NT2/D1 (cell line): ENCODE data around the gene LPAR5.

Experiments
- DNase-seq: peaks from one replicate; pipeline ENCODE4 v3.0.0-alpha.2; 2011; ENCODE audit warnings: low read depth, low spot score
- H3K27me3 ChIP-seq: 2 replicates; pipeline ENCODE4 v1.6.0; 2011; ENCODE audit warnings: mild to moderate bottlenecking; ENCODE audit not compliant: insufficient read length, insufficient read depth
- H3K36me3 ChIP-seq: 2 replicates; pipeline ENCODE4 v1.6.1; 2011; ENCODE audit warnings: mild to moderate bottlenecking, low read length, mixed read lengths; ENCODE audit not compliant: insufficient read depth, insufficient read length
- H3K4me1 ChIP-seq: 2 replicates; pipeline ENCODE4 v1.5.1; 2011; ENCODE audit not compliant: insufficient read depth, insufficient read length
- H3K4me3 ChIP-seq: 2 replicates; pipeline ENCODE4 v1.5.1; 2011; ENCODE audit warnings: low read depth; ENCODE audit not compliant: insufficient read length
- H3K9ac ChIP-seq: 2 replicates; pipeline ENCODE4 v1.6.0; 2011; ENCODE audit warnings: low read depth; ENCODE audit not compliant: insufficient read length
- H3K9me3 ChIP-seq: 2 replicates; pipeline ENCODE4 v1.5.1; 2011; ENCODE audit warnings: mild to moderate bottlenecking, low read length; ENCODE audit not compliant: insufficient read depth
- SUZ12 ChIP-seq: IDR thresholded peaks from 2 replicates; pipeline ENCODE4 v1.6.1; 2011; ENCODE audit not compliant: insufficient read length, insufficient read depth; ENCODE audit errors: extremely low read depth
- YY1 ChIP-seq: IDR thresholded peaks from 2 replicates; pipeline ENCODE4 v1.6.1; 2011; ENCODE audit not compliant: insufficient read length, insufficient read depth
- ZNF274 ChIP-seq: IDR thresholded peaks from 2 replicates; pipeline ENCODE4 v1.6.1; 2011; ENCODE audit warnings: mild to moderate bottlenecking, low read depth, low read length

LPAR5 gene

GRCh38 chr12:6646276-6647082 is 10.7 kb upstream of the LPAR5 start:
- Histone ChIP-seq H3K4me1 (peaks cover 6% of the 10 kb centered on the region), H3K27me3 (peaks cover 7% of the 10 kb centered on the region), H3K4me3 (peak overlapping the region; percentile 56), H3K36me3 (peaks cover 30% of the 10 kb centered on the region), H3K9me3 (peaks cover 31% of the 10 kb centered on the region), H3K9ac (peak overlapping the region; percentile 82)
- TF ChIP-seq YY1, result no peak
- TF ChIP-seq SUZ12, result no peak
- TF ChIP-seq ZNF274, result no peak
- no peak for DNase-seq

GRCh38 chr12:6644903-6645302 is 9.1 kb upstream of the LPAR5 start:
- TF ChIP-seq ZNF274 (no peak), SUZ12 (no peak), YY1 (no peak)
- H3K36me3 ChIP-seq, result peaks cover 15% of the 10 kb centered on the region
- peaks cover 7% of the 10 kb centered on the region for H3K27me3 ChIP-seq
- peaks cover 31% of the 10 kb centered on the region for H3K9me3 ChIP-seq
- DNase-seq, result no peak
- H3K4me3 ChIP-seq, result no peak overlapping the region
- H3K9ac ChIP-seq, result no peak overlapping the region
- H3K4me1 ChIP-seq, result peaks cover 6% of the 10 kb centered on the region

GRCh38 chr12:6644257-6644596 is 8.5 kb upstream of the LPAR5 start:
- no peak for DNase-seq

GRCh38 chr12:6643569-6644256 is 8.0 kb upstream of the LPAR5 start:
- Histone ChIP-seq H3K9me3 (peaks cover 31% of the 10 kb centered on the region), H3K36me3 (peaks cover 14% of the 10 kb centered on the region), H3K4me1 (peaks cover 6% of the 10 kb centered on the region), H3K9ac (no peak overlapping the region), H3K27me3 (peaks cover 13% of the 10 kb centered on the region), H3K4me3 (no peak overlapping the region)
- no peak for DNase-seq
- peak; percentile 89 for TF ChIP-seq ZNF274
- no peak for TF ChIP-seq SUZ12

More at GRCh38 chr12:6644257-6644596, 8.5 kb upstream of the LPAR5 start:
- Histone ChIP-seq H3K9me3 (peaks cover 31% of the 10 kb centered on the region), H3K27me3 (peaks cover 8% of the 10 kb centered on the region), H3K36me3 (peaks cover 15% of the 10 kb centered on the region), H3K4me1 (peaks cover 6% of the 10 kb centered on the region), H3K9ac (no peak overlapping the region), H3K4me3 (no peak overlapping the region)
- TF ChIP-seq YY1, result no peak
- peak; percentile 75 for TF ChIP-seq ZNF274

GRCh38 chr12:6641131-6641530 is 5.4 kb upstream of the LPAR5 start:
- Histone ChIP-seq H3K4me1 (peaks cover 8% of the 10 kb centered on the region), H3K27me3 (peaks cover 7% of the 10 kb centered on the region), H3K36me3 (no peaks in the 10 kb centered on the region), H3K4me3 (no peak overlapping the region), H3K9me3 (peaks cover 31% of the 10 kb centered on the region), H3K9ac (no peak overlapping the region)
- DNase-seq, result no peak
- TF ChIP-seq ZNF274 (no peak), YY1 (no peak), SUZ12 (no peak)

- H3K4me3 ChIP-seq, result no peak overlapping the region
- H3K27me3 ChIP-seq, result peaks cover 7% of the 10 kb centered on the region
- DNase-seq, result no peak
- no peak for TF ChIP-seq SUZ12
- no peak for TF ChIP-seq ZNF274
- TF ChIP-seq YY1, result no peak
- H3K9me3 ChIP-seq, result peaks cover 31% of the 10 kb centered on the region
- H3K9ac ChIP-seq, result no peak overlapping the region
- H3K36me3 ChIP-seq, result no peaks in the 10 kb centered on the region
- H3K4me1 ChIP-seq, result peaks cover 13% of the 10 kb centered on the region
These were observed 4.7 kb upstream of the LPAR5 start for GRCh38 chr12:6640497-6640896.

- Histone ChIP-seq H3K27me3 (peaks cover 7% of the 10 kb centered on the region), H3K4me1 (peaks cover 19% of the 10 kb centered on the region), H3K9me3 (peaks cover 21% of the 10 kb centered on the region), H3K36me3 (no peaks in the 10 kb centered on the region), H3K9ac (no peak overlapping the region), H3K4me3 (no peak overlapping the region)
- TF ChIP-seq ZNF274, result no peak
- no peak for DNase-seq
These were observed 3.5 kb upstream of the LPAR5 start for GRCh38 chr12:6639151-6639801.
